HCT116 (cell line): ENCODE data around the gene SLC7A11.

ENCODE experiments used
- POLR2AphosphoS5 ChIP-seq: IDR thresholded peaks from 2 replicates; pipeline ENCODE4 v1.6.1; 2011; ENCODE audit warnings: mild to moderate bottlenecking, low read depth, low read length, moderate library complexity
- ZNF274 ChIP-seq: fragments of 200-500 bp; sonication (Bioruptor generic); IDR thresholded peaks from 2 replicates; pipeline ENCODE4 v1.6.1; 2014; ENCODE audit warnings: mild to moderate bottlenecking, low read depth, low read length, inconsistent platforms
- TF ChIP-seq, protein P1 (sequence below), 3 experiments: fragments of 200-600 bp in 1 of 3; sonication (generic) in 1 of 3; IDR thresholded peaks in 2 of 3; conservative IDR thresholded peaks in 1 of 3; 2 replicates each; pipeline ENCODE4 v1.5.1; 2012 to 2017; ENCODE audit warnings: low read depth in 2 of 3, low read length in 2 of 3, antibody characterized with exemption in 1 of 3, borderline replicate concordance in 1 of 3, control low read depth in 1 of 3, mild to moderate bottlenecking in 1 of 3, mixed read lengths in 1 of 3, mixed run types in 1 of 3, moderate library complexity in 1 of 3; ENCODE audit not compliant: insufficient read depth in 1 of 3
- TF ChIP-seq, protein P2 (sequence below): IDR thresholded peaks from 2 replicates; pipeline ENCODE4 v1.6.1; 2012

DNA sequence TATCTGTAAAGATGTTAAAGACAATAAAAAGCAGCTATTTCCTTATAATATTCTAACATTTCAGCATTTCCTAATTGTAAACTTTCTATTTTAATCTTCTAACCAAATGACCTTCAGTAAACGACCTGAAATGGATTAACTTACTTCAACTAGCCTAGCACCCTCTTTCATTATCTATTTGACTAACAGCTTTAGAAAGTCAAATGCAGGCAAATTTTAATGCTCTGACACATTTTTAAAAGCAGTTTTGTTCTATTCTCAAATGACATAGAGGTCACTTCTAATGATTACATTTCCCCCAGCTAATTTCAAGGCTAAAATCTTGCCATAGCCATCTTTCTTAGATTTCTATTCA, 41.9 kb downstream of the SLC7A11 start:
- TF ChIP-seq, protein P1, sequence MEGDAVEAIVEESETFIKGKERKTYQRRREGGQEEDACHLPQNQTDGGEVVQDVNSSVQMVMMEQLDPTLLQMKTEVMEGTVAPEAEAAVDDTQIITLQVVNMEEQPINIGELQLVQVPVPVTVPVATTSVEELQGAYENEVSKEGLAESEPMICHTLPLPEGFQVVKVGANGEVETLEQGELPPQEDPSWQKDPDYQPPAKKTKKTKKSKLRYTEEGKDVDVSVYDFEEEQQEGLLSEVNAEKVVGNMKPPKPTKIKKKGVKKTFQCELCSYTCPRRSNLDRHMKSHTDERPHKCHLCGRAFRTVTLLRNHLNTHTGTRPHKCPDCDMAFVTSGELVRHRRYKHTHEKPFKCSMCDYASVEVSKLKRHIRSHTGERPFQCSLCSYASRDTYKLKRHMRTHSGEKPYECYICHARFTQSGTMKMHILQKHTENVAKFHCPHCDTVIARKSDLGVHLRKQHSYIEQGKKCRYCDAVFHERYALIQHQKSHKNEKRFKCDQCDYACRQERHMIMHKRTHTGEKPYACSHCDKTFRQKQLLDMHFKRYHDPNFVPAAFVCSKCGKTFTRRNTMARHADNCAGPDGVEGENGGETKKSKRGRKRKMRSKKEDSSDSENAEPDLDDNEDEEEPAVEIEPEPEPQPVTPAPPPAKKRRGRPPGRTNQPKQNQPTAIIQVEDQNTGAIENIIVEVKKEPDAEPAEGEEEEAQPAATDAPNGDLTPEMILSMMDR (IDR thresholded peaks at IDR 0.05 in 2 of 3, conservative IDR thresholded peaks at IDR 0.05 in 1 of 3; ENCODE audit: borderline replicate concordance in 1 of 3, insufficient read depth in 1 of 3, low read depth in 2 of 3, low read length in 2 of 3) = no peak
- TF ChIP-seq POLR2AphosphoS5 (no peak), ZNF274 (no peak)
- TF ChIP-seq, protein P2, sequence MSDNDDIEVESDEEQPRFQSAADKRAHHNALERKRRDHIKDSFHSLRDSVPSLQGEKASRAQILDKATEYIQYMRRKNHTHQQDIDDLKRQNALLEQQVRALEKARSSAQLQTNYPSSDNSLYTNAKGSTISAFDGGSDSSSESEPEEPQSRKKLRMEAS = no peak
